HG02938 (cell line): ENCODE measurements around the gene LRMDA.
"Not testable (repeated sequence)": the region's sequence is repeated elsewhere in the genome, so short reads cannot be mapped to it uniquely, and the experiment has no call there.

Experiments used
- ATAC-seq: cut with Tn5 transposase; IDR thresholded peaks from one replicate; pipeline ENCODE4 v1.9.1; 2021; ENCODE audit warnings: mild to moderate bottlenecking, moderate library complexity; ENCODE audit not compliant: unreplicated experiment

The LRMDA gene

DNA sequence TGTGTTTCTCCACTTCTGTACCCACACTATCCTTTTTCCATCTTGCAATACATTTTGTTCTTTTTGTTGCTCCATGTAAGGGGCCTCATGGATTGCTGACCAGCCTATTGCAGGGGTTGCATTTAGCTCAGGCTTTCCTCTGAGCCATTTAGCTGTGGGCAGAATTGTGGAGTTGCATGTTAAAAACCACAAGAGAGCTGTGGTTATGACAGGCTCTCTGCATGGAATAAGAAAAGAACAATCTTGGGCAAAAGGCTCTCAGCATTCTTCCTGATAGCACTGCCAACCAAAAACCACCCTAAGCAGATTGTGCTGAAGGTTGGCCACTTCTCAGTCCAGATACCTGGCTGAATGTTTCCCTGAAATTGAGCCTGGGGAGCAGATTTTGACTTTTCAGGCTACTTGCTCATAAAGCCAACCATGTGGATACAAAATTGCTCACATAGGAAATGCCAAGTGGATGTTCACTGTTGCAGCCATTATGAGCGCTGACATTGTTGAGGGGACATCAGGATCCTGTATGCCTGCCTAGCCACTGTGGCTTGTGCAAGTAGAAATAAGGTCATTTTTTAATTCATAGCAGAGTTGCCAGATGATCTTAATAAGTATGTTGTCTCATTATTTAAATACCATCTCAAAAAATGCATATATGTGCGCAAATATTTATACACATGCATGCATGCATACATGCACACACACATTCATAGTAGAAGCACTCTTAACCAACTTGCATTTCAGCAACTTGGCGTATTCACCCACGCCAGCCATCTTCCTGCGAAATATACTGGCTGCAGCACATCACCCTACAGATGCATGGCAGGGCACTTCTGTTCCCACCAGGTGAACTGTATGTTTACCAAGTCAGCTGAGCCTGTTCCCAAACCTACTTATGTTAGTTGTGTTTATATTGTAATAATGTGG lies 695.4 kb downstream of the LRMDA start:
- ATAC-seq, result no peak

DNA sequence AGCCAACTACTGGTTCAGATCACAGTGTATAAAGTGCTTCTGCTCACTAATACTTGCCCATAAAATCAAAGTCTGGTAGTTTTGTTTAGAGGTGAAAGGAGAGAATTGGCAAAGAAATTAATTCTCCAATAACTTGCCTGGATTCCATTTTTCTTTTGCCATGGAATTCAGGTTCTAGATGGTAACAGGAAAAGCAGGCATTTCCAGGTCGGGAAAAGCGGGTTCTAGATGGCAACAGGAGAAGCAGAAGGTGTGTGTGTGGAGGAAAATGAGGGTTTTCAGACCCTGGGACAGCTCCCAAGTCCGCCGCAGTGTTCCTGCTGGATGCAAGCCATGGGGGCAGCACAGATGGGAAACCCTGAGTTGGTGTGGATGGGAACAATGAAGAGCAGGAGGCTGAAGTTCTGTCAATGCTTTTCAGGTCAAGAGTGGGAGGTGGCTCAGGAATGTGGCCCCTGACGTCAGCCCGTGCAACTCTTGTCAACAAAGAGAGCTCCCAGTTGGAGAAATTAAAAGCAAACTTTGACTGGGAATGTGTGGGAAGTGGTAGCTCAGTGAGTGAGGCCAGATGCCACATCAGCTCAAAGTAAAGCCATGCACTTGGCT lies 696.7 kb downstream of the LRMDA start:
- ATAC-seq, result no peak

DNA sequence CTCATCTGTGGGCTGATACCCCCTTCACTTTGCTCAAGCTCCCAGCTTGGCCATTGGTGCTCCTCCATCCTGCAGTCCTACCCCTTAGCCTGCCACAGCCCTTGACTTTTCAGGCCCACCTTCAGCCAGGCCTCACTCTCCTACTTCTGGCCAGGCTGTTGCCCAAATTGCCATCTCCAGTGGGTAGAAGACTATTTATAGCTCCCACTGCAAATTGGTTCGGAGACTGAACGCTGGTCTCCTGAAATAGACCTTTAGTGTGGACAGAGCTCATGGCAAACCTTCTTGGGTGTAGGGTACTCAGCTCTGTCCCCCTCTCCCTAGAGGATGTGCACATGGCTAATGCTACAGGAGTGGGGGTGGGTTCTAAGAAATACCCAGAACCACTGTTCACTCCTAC lies 697.8 kb downstream of the LRMDA start:
- ATAC-seq, result no peak

DNA sequence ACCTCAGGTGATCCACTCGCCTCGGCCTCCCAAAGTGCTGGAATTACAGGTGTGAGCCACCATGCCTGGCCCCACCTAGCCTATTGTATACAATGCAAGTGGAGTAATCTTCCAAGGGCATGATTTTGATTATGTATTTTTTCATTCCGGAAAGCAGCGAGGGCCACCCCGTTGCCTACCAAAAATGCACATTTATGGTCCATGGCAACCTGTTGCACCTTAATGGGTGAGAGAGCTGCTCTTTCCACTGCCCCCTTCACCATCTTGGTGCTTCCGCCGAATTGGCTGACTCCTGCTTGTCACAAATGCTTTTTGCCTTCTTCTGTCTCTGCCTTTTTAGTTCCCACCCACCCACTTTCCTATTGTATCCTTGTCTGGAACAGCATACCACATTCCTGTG lies 699.5 kb downstream of the LRMDA start:
- ATAC-seq, result no peak

DNA sequence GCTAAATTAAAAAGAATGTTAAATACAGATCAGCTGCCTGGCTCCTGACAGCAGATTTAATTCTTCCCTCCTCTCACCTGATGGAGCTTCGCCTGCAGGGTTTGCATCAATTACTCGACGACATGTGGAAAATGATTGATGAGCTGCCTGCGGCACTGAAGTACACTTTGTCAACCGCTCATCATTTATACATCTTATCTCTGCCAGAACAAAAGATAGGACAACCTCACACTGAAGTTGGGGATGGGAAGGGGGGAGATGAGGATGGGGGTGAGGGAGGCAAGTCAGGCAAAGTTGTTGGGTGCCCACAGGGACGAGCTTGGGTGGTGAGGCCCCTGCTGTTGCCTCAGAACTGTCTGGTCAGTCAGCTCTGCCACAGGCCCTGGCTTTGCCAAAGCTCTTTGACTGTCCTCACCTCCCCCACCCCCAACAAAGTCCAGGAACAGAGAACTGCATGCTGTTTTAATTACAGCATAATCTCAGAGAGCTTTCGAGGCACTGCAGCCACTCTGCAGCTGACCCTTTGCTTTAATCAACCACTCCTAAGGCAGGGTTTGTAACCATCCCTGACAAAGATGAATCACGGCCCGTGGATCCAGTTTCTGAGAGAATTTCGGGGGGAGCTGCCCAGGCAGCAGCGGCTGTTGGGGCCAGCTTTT lies 702.3 kb downstream of the LRMDA start:
- no peak for ATAC-seq

DNA sequence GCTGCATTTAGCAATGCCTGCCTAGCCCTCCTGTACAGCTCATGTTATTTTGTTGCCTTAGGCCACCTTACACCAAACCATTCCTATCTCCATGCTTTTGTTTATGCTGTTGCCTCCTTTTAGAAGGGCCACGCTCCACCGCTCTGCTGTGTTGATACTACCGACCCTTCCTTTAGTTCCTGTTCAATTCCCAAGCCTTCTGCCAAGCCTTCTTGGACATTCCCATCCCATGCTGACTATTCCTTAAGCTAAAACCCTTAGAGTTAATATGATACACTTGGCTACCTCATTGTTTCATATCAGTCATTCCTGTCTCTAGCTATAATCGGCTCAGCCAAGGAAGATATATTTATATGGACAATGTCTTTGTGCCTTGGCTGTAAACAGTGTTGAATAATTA lies 705.5 kb downstream of the LRMDA start:
- no peak for ATAC-seq

DNA sequence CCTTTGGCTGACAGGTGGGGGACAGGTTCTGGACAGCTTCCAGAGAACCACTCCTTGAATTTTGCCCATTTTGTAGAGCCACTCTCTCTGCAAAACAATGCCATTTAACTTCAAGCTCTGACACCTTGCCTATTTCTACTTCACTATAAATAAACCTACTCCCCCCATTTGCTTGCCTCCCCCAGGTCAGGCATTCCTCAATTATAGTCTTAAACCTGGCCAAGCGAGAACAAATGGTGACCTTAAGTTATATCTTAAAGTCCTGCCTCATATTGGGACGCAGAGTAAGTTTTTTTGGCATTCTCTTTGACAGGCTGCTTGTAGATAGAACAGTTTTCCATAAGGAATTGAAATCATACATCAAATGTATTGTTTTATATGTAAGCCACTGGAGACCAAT lies 706.9 kb downstream of the LRMDA start:
- no peak for ATAC-seq

DNA sequence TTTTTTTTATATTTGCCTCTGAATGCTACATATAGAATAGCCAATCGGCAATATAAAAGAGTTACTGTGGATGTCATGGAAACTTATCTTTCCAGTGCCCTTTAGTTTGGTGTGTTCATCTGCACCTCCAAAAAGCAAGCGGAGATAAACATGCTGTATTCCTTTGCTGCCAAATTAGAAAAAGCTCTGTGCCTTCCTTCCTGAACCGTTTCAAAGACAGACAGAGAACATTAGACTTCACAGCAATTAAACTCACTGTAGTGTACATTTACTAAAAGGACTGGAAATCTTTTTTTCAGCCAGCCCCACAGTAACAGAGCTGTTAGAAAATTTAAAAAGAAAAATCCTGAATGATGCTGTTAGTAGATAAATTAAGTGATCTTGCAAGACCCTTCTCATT lies 707.5 kb downstream of the LRMDA start:
- ATAC-seq, result no peak

DNA sequence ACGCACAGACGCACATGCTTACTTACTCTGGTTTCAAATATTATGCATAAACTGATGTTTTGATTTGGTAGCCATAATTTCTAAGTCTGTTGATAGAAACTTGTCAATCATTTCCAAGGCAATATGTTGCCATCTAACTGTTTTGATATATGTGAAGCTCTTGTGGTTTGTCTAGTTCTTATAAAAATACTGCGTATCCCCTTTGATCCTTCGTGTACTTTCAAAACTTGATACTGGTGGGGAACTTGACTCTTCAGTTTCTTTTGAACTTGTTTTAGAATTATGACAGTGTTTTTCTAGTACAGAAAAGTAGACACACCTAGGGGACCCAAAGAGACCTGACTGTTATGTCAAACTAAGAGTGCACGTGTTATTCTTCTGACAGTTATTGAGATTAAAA lies 708.0 kb downstream of the LRMDA start:
- no peak for ATAC-seq

DNA sequence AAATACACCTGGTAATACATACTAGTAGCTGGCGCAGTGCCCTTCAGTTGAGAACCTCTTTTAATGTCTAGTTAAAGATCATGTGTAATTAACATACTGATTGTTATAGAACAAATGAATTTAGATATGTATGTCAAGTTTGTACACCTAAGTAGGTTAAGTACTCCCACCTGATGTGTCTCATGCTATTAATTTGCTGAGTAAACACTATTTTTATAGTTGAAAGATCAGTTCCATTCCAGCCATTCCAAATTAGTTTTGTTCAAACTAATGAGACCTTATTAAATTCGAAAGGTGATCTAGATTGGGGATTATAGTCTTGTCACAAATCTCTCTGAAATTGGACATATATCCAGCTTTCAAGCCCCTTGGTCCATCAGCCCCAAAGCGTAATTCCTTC lies 710.0 kb downstream of the LRMDA start:
- ATAC-seq, result no peak

DNA sequence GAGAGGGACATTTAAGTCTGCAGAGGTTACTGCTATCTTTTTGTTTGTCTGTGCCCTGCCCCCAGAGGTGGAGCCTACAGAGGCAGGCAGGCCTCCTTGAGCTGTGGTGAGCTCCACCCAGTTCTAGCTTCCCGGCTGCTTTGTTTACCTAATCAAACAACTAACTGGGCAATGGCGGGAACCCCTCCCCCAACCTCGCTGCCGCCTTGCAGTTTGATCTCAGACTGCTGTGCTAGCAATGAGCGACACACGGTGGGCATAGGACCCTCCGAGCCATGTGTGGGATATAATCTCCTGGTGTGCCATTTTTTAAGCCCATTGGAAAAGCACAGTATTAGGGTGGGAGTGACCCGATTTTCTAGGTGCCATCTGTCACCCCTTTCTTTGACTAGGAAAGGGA lies 716.8 kb downstream of the LRMDA start:
- ATAC-seq, result not testable (repeated sequence)

DNA sequence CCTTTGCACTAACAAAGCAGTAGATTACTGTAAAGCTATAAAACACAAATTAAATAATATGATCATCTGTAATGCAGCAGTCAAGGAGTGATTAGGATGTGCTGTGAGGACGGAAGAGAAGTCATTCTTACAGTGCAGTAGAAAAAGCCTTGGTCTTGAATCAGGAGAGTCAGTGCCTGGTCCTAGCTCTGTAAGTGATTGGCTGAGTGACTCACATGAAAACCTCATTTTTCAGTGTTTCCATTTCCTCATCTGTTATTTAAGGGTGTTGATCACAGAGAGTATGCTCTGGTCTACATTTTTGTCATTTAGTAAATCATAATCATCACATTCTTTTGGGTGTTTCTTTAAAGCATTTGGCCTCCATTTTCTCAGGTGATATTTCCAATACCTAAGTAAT lies 717.8 kb downstream of the LRMDA start:
- no peak for ATAC-seq

DNA sequence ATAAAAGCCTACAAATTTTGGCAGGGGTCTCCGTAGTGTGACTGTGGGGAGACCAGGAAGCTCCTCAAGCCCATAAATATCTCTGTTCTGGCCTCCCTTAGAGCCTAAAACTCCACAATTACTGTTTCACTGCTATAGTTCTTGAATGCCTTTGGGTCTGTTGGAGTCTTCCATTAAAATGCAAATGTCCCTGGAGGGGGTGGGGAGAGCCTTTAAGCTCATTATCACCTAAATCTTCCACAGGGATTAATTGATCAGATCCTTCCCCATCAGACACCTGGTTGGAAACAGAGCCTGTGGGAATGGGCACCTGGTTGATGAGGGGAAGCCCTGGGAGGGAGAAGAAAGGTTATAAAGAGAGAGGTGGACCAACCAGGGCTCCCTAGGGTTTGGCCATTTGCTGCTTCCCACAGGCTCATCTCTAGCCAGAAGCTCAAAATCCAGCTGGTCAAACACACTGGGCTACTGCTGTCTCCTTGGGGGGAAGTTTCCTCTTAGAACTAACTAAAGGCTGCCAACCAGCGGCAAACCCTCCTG lies 718.2 kb downstream of the LRMDA start:
- no peak for ATAC-seq

DNA sequence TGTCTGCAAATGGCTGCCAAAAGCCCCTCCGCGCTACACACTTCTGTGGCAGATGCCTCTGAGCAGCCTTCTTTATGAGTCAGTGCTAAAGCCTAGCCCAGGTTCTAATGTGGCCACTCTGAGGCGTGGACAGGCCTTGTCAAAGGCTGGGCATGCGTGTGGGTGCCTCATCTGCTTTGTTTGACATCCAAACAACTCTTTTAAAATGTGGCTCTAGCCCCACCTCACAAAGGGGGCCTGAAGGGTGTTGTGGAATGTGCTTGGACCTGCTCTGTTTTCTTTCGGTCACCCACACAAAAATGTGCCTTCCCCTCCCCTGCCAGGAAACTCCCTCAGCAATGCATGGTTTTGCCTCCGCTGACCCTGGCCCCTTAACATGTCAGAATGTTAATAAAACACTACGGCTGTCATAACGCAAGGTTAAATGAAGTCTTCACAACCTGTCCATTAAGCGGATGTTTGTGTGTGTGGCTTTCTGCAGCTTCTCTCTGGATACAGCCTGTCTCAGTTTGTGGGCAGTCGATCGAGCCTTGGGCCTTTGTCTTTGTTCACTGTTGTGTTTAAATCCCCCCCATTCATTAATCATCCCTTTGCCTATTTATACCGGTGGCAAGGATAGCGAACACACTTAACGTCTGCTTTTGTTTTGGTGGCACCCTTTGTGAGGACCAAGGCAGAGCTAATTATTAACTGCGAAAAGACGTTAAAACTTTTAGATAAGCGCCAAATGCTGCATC lies 718.9 kb downstream of the LRMDA start:
- no peak for ATAC-seq

DNA sequence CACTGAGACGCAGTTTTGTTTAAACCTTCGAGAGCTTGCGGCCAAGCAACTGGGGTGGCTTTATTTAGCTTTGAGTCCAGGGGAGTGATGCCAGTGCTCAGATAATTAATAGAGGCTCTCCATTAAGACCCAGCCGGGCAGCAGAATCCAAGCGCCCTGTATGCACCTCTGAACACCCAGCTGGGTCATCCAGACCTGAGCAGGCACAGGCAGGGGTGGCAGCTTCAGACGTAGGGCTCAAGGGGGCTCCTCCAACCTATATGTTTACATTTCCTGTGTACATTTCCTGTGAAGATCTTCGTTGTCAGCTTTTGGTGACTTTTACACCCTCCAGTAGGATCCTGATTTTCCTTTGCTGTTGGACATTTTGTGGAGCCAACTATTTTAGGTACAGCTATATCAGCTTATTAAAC lies 719.5 kb downstream of the LRMDA start:
- no peak for ATAC-seq

DNA sequence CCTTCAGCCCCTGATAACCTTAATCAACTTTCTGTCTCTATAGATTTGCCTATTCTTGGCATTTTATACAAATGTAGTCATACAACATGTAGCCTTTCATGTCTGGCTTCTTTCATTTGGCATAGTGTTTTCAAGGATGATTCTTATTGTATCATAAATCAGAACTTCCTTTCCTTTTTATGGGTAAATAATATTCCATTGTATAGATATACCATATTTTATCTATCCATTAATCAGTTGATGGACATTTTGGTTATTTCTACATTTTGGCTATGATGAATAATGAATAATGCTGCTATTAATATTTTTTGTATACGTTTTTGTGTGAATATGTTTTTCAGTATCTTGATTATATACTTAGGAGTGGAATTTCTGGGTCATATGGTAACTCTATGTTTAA lies 720.8 kb downstream of the LRMDA start:
- no peak for ATAC-seq

DNA sequence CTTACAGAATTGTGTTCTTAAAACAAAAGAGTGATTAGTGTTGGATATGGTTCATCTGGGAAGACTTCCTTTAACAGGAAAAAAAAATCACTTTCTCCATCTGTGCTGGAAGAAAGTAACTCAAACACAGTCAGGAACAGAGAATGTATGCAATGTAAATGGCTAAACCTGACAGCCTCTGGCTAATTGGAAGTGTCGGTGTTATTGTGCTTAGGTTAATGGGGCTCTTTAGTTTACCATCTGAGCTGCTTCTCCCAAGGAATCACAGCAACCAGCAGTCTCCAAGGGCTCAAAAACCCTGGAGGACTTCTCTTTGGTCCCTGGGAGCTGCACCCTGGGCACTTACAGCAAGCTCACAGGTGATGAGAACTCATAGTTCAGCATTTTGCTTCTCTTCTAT lies 724.5 kb downstream of the LRMDA start:
- no peak for ATAC-seq

DNA sequence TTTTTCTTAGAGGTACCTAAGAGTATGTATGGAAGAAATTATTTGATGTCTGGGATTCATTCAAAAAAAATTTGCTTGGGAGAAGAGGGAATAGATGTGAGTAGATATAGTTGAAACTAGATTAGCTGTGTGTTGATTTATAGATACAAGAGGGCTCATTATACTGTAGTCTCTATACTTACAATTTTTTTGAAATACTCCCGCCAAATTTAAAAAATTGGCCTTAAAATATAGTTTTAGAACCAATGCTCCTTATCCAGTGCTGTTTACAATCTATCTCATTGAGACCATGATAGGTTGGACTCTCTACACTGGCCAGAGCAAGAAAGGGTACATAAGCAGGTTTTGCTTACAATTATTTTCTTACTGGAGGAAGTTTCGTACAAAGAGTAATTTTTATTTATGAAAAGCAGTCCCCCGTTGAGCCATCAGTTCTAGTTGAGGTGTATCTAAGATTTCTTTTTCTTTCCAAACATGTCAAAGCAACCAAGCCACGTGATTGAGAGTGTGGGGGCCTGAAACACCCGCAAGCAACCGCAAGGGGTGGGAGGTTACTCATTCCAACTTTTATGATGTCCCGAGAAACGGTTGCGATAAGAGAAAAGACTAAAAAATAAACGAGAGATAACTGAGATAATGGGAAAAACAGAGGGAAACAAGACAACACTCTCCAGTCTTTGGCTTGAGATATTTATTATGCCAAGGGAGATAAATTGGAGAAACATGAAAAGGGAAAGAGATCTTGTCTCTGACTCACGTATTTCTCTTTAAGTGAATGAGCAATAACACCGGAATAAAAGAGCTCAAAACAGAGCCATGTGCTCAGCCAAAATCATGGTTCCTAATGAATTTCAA lies 729.2 kb downstream of the LRMDA start:
- no peak for ATAC-seq

DNA sequence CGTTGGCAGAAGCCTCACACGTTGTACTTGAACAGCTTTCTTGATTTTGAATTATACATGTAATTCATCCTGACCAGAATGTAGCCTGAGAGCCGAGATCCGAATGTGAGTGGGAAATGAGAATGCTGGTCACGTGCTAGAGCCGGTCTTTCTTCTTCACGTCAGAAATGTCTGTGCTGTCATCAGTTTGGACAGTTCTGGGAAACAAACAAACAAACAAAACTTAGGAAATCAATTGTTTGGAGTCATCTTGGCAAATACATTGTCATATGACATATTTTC lies 729.8 kb downstream of the LRMDA start:
- no peak for ATAC-seq

DNA sequence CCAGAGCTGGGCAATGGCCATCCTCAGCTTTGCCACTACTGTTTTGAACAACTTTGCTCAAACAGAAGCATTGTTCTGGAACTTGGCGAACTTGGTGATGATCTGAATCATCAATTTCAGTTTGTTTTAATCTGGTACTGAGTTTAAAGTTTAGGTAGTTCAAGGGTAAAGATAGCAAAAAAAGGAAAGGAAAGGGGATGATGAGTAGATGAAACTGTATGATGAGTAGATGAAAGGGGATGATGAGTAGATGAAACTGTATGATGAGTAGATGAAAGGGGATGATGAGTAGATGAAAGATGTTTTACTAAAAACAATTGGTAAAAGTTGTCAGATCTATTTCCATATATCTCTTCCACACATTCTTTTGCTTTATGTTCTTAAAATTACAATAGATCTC lies 737.0 kb downstream of the LRMDA start:
- ATAC-seq, result no peak
